ENCODE results near the gene SIGLEC1. TPM values are rescaled to one million over a fixed set of nuclear protein-coding genes. Genes with fewer than 3 reads are reported as not detected.
A peak's percentile ranks its signal among the peaks of the same experiment; 100 is the strongest.

SIGLEC1 gene
- polyA plus RNA-seq, 6 donors from 2014 or later: not detected

- no peaks in the 10 kb centered on the region for H3K36me3 Mint-ChIP-seq
- no peak overlapping the region for H3K4me3 Mint-ChIP-seq
- no peak for DNase-seq
- no peak for ATAC-seq (ENCODE audit: low read depth in 2 of 2)
- peaks cover 12 to 14% (median 12%) of the 10 kb centered on the region in 3 donors for H3K4me1 Mint-ChIP-seq
- H3K27ac Mint-ChIP-seq: peak overlapping the region in 1 of 6 donors; percentile 70
- peaks cover 0 to 2% (median 0%) of the 10 kb centered on the region in 7 donors for H3K9me3 Mint-ChIP-seq
- H3K27me3 Mint-ChIP-seq: peaks cover 6 to 32% (median 31%) of the 10 kb centered on the region in 3 donors
Observed at GRCh38 chr20:3740615-3741301, 28.4 kb upstream of the SIGLEC1 start.

- H3K9me3 Mint-ChIP-seq: peaks cover 0 to 2% (median 0%) of the 10 kb centered on the region in 7 donors
- DNase-seq (no peak), ATAC-seq (ENCODE audit: low read depth in 2 of 2) (no peak)
- H3K36me3 Mint-ChIP-seq: no peaks in the 10 kb centered on the region
- H3K27me3 Mint-ChIP-seq: peaks cover 10 to 32% (median 25%) of the 10 kb centered on the region in 3 donors
- H3K4me3 Mint-ChIP-seq: no peak overlapping the region
- H3K27ac Mint-ChIP-seq: no peak overlapping the region
- peaks cover 4 to 9% (median 8%) of the 10 kb centered on the region in 3 donors for H3K4me1 Mint-ChIP-seq
Observed at GRCh38 chr20:3739926-3740451, 27.6 kb upstream of the SIGLEC1 start.

GRCh38 chr20:3739054-3739925, 26.9 kb upstream of the SIGLEC1 start:
- no peak overlapping the region for H3K27ac Mint-ChIP-seq
- peaks cover 0 to 2% (median 0%) of the 10 kb centered on the region in 7 donors for H3K9me3 Mint-ChIP-seq
- no peak overlapping the region for H3K4me3 Mint-ChIP-seq
- ATAC-seq (ENCODE audit: low read depth in 2 of 2) (no peak), DNase-seq (no peak)
- H3K36me3 Mint-ChIP-seq: no peaks in the 10 kb centered on the region
- peaks cover 0 to 2% (median under 1%) of the 10 kb centered on the region in 3 donors for H3K4me1 Mint-ChIP-seq
- peaks cover 13 to 29% (median 18%) of the 10 kb centered on the region in 3 donors for H3K27me3 Mint-ChIP-seq

GRCh38 chr20:3738111-3739053, 26.0 kb upstream of the SIGLEC1 start:
- DNase-seq (no peak), ATAC-seq (ENCODE audit: low read depth in 2 of 2) (no peak)
- Mint-ChIP-seq H3K36me3 (no peaks in the 10 kb centered on the region), H3K27me3 (peaks cover 16 to 35% (median 23%) of the 10 kb centered on the region in 3 donors), H3K9me3 (no peaks in the 10 kb centered on the region), H3K4me3 (peak overlapping the region in 1 of 8 donors; percentile 3), H3K27ac (peak overlapping the region in 1 of 6 donors; percentile 78), H3K4me1 (no peaks in the 10 kb centered on the region)

- H3K9me3 Mint-ChIP-seq: peaks cover 0 to 2% (median 0%) of the 10 kb centered on the region in 7 donors
- no peak overlapping the region for H3K27ac Mint-ChIP-seq
- no peaks in the 10 kb centered on the region for H3K36me3 Mint-ChIP-seq
- H3K27me3 Mint-ChIP-seq: peaks cover 25 to 49% (median 43%) of the 10 kb centered on the region in 3 donors
- no peak for DNase-seq
- peak overlapping the region in 2 of 8 donors; percentile 21 to 52 for H3K4me3 Mint-ChIP-seq
- ATAC-seq (ENCODE audit: low read depth in 2 of 2): no peak
- no peaks in the 10 kb centered on the region for H3K4me1 Mint-ChIP-seq
Observed at GRCh38 chr20:3735768-3736167, 23.4 kb upstream of the SIGLEC1 start.

GRCh38 chr20:3734111-3734843, 21.9 kb upstream of the SIGLEC1 start:
- Mint-ChIP-seq H3K4me3 (no peak overlapping the region), H3K27ac (no peak overlapping the region), H3K9me3 (peaks cover 0 to 2% (median 0%) of the 10 kb centered on the region in 7 donors), H3K27me3 (peaks cover 27 to 53% (median 45%) of the 10 kb centered on the region in 3 donors), H3K4me1 (no peaks in the 10 kb centered on the region), H3K36me3 (no peaks in the 10 kb centered on the region)
- ATAC-seq (ENCODE audit: low read depth in 2 of 2): no peak
- no peak for DNase-seq

- no peak for DNase-seq
- no peaks in the 10 kb centered on the region for H3K4me1 Mint-ChIP-seq
- H3K36me3 Mint-ChIP-seq: no peaks in the 10 kb centered on the region
- peak overlapping the region in 3 of 8 donors; percentile 6 to 20 (median 16) for H3K4me3 Mint-ChIP-seq
- ATAC-seq (ENCODE audit: low read depth in 2 of 2): no peak
- peaks cover 30 to 58% (median 51%) of the 10 kb centered on the region in 3 donors for H3K27me3 Mint-ChIP-seq
- H3K9me3 Mint-ChIP-seq: peaks cover 0 to 2% (median 0%) of the 10 kb centered on the region in 7 donors
- H3K27ac Mint-ChIP-seq: no peak overlapping the region
Observed at GRCh38 chr20:3733119-3733995, 21.0 kb upstream of the SIGLEC1 start.

GRCh38 chr20:3732327-3733118, 20.1 kb upstream of the SIGLEC1 start, which contains the start of gene HSPA12B:
Gene HSPA12B, plus strand, starts transcription at chr20:3732685. Its CDS starts 5,990 bp downstream, at chr20:3738675.
- ATAC-seq (ENCODE audit: low read depth in 2 of 2): no peak
- Mint-ChIP-seq H3K27me3 (peaks cover 37 to 66% (median 59%) of the 10 kb centered on the region in 3 donors), H3K4me1 (no peaks in the 10 kb centered on the region)

GRCh38 chr20:3731944-3732326, 19.5 kb upstream of the SIGLEC1 start:
- Mint-ChIP-seq H3K4me1 (no peaks in the 10 kb centered on the region), H3K27ac (no peak overlapping the region), H3K4me3 (peak overlapping the region in 3 of 8 donors; percentile 10 to 61 (median 30)), H3K9me3 (peaks cover 0 to 2% (median 0%) of the 10 kb centered on the region in 7 donors), H3K36me3 (no peaks in the 10 kb centered on the region), H3K27me3 (peaks cover 38 to 72% (median 60%) of the 10 kb centered on the region in 3 donors)
- no peak for DNase-seq
- no peak for ATAC-seq (ENCODE audit: low read depth in 2 of 2)

More at GRCh38 chr20:3732327-3733118, 20.1 kb upstream of the SIGLEC1 start, which contains the start of gene HSPA12B:
- Mint-ChIP-seq H3K36me3 (no peaks in the 10 kb centered on the region), H3K4me3 (peak within 1 kb of the TSS in 4 of 8 donors; percentile 10 to 61 (median 25)), H3K27ac (no peak within 1 kb of the TSS), H3K9me3 (peaks cover 0 to 2% (median 0%) of the 10 kb centered on the region in 7 donors)
- no peak for DNase-seq

- peaks cover 0 to 2% (median 0%) of the 10 kb centered on the region in 7 donors for H3K9me3 Mint-ChIP-seq
- peak overlapping the region in 1 of 6 donors; percentile 8 for H3K27ac Mint-ChIP-seq
- no peaks in the 10 kb centered on the region for H3K36me3 Mint-ChIP-seq
- no peak for ATAC-seq (ENCODE audit: low read depth in 2 of 2)
- H3K27me3 Mint-ChIP-seq: peaks cover 39 to 74% (median 64%) of the 10 kb centered on the region in 3 donors
- no peaks in the 10 kb centered on the region for H3K4me1 Mint-ChIP-seq
- no peak for DNase-seq
- peak overlapping the region in 4 of 8 donors; percentile 15 to 42 (median 25) for H3K4me3 Mint-ChIP-seq
Observed at GRCh38 chr20:3730803-3731672, 18.6 kb upstream of the SIGLEC1 start.
